HepG2 (cell line): ENCODE measurements around the gene KRTCAP3. TPM values are rescaled to one million over a fixed set of nuclear protein-coding genes. Genes with fewer than 3 reads are reported as not detected.

Experiments
- CAMTA2 ChIP-seq: sonication (generic); formaldehyde crosslinking; IDR thresholded peaks from 2 replicates; pipeline ENCODE4 v1.4.0; 2020; ENCODE audit warnings: mild to moderate bottlenecking, missing genetic modification reagents, borderline replicate concordance
- FOSL2 ChIP-seq: sonication (generic); formaldehyde crosslinking; IDR thresholded peaks from 2 replicates; pipeline ENCODE4 v1.4.0; 2020; ENCODE audit warnings: missing genetic modification reagents
- MAF1 ChIP-seq: sonication (generic); formaldehyde crosslinking; IDR thresholded peaks from 2 replicates; pipeline ENCODE4 v1.5.0; 2020; ENCODE audit warnings: missing genetic modification reagents, borderline replicate concordance
- NFIB ChIP-seq: sonication (generic); formaldehyde crosslinking; IDR thresholded peaks from 2 replicates; pipeline ENCODE4 v1.9.0; 2021; ENCODE audit warnings: missing genetic modification reagents, mild to moderate bottlenecking, borderline replicate concordance
- PHF5A ChIP-seq: IDR thresholded peaks from one replicate; pipeline ENCODE4 v1.6.1; 2018; ENCODE audit warnings: low read depth, missing genetic modification reagents; ENCODE audit not compliant: unreplicated experiment
- POLR2G ChIP-seq: fragments of 200-400 bp; formaldehyde crosslinking; IDR thresholded peaks from 2 replicates; pipeline ENCODE4 v1.6.1; 2018; ENCODE audit warnings: mild to moderate bottlenecking, low read depth, low read length, moderate library complexity
- SP2 ChIP-seq: sonication (generic); formaldehyde crosslinking; IDR thresholded peaks from 2 replicates; pipeline ENCODE4 v1.5.1; 2020; ENCODE audit warnings: mild to moderate bottlenecking, missing genetic modification reagents
- STAT6 ChIP-seq: sonication (generic); formaldehyde crosslinking; IDR thresholded peaks from 2 replicates; pipeline ENCODE4 v1.4.0; 2020; ENCODE audit warnings: missing genetic modification reagents, mild to moderate bottlenecking, borderline replicate concordance
- TAF15 ChIP-seq: fragments of 200-400 bp; formaldehyde crosslinking; IDR thresholded peaks from one replicate; pipeline ENCODE4 v1.6.1; 2018; ENCODE audit warnings: mild to moderate bottlenecking, low read depth, low read length; ENCODE audit not compliant: poor library complexity, severe bottlenecking
- TEAD2 ChIP-seq: sonication (generic); formaldehyde crosslinking; IDR thresholded peaks from 2 replicates; pipeline ENCODE4 v1.9.0; 2021; ENCODE audit warnings: missing genetic modification reagents
- YEATS2 ChIP-seq: sonication (generic); formaldehyde crosslinking; IDR thresholded peaks from 2 replicates; pipeline ENCODE4 v1.4.0; 2020; ENCODE audit warnings: missing genetic modification reagents, borderline replicate concordance
- ZBTB26 ChIP-seq: IDR thresholded peaks from 2 replicates; pipeline ENCODE4 v1.6.1; 2016; ENCODE audit warnings: missing compliant biosample characterization, missing genetic modification reagents, borderline replicate concordance
- ZNF253 ChIP-seq: sonication (generic); formaldehyde crosslinking; IDR thresholded peaks from 2 replicates; pipeline ENCODE4 v1.8.0; 2022; ENCODE audit warnings: mild to moderate bottlenecking, missing genetic modification reagents, borderline replicate concordance
- ZNF260 ChIP-seq: sonication (generic); formaldehyde crosslinking; IDR thresholded peaks from 2 replicates; pipeline ENCODE4 v1.4.0; 2020; ENCODE audit warnings: missing genetic modification reagents, low read depth, mild to moderate bottlenecking, borderline replicate concordance
- ZNF30 ChIP-seq: sonication (generic); formaldehyde crosslinking; IDR thresholded peaks from 2 replicates; pipeline ENCODE4 v1.5.0; 2020; ENCODE audit warnings: mild to moderate bottlenecking, missing genetic modification reagents
- ZNF337 ChIP-seq: sonication (generic); formaldehyde crosslinking; IDR thresholded peaks from 2 replicates; pipeline ENCODE4 v1.5.1; 2020; ENCODE audit warnings: missing genetic modification reagents, low read depth, mild to moderate bottlenecking, borderline replicate concordance
- ZNF552 ChIP-seq: sonication (generic); formaldehyde crosslinking; IDR thresholded peaks from 2 replicates; pipeline ENCODE4 v1.9.0; 2022; ENCODE audit warnings: missing genetic modification reagents, mild to moderate bottlenecking, borderline replicate concordance
- ZNF724P ChIP-seq: sonication (generic); formaldehyde crosslinking; IDR thresholded peaks from 2 replicates; pipeline ENCODE4 v1.8.0; 2022; ENCODE audit warnings: missing genetic modification reagents, borderline replicate concordance
- polyA plus RNA-seq, 8 experiments: library from polyadenylated mRNA; depleted of rRNA in 3 of 8; stranded (reverse) in 7 of 8; unstranded in 1 of 8; fragments of >200 nt; fragmentation: Illumina TruSeq in 4 of 8; extraction: Trizol in 4 of 8; gene quantifications; 2 replicates each; pipeline versions ENCODE4 v1.2.1 to v1.2.3, GENCODE V29; 2011 to 2016; ENCODE audit warnings: low read depth in 4 of 8, missing spikeins in 1 of 8, mixed read lengths in 1 of 8; ENCODE audit not compliant: insufficient read depth in 1 of 8
- total RNA-seq, 5 experiments: library from RNA; depleted of rRNA; stranded (reverse); fragments of >200 nt; fragmentation: Illumina TruSeq; extraction: Trizol; gene quantifications; 2 replicates each; pipeline ENCODE4 v1.2.3, GENCODE V29; 2016; ENCODE audit warnings: low read depth in 1 of 5
- TF ChIP-seq, protein P1 (sequence below): IDR thresholded peaks from 2 replicates; pipeline ENCODE4 v1.6.1; 2016; ENCODE audit warnings: low read depth, borderline replicate concordance
- TF ChIP-seq, protein P2 (sequence below): IDR thresholded peaks from 2 replicates; pipeline ENCODE4 v1.6.1; 2018; ENCODE audit warnings: missing genetic modification reagents
- TF ChIP-seq, protein P3 (sequence below): sonication (generic); formaldehyde crosslinking; IDR thresholded peaks from 2 replicates; pipeline ENCODE4 v1.4.0; 2020; ENCODE audit warnings: mild to moderate bottlenecking, missing genetic modification reagents

The KRTCAP3 gene
- total and polyA plus RNA-seq, 2 of the 13 experiments (the other 11 are each of a cell fraction or from before 2014, with no cell fraction given): 2.1 to 4.5 TPM

GRCh38 chr2:27409321-27410073, 32.7 kb upstream of the KRTCAP3 start, which contains the start of gene PPM1G (continued):
- TF ChIP-seq POLR2G (peak; percentile 99), NFIB (CRISPR knock-in tag) (no peak), MAF1 (CRISPR knock-in tag) (no peak; the same call in 1 of the 2 replicates), YEATS2 (CRISPR knock-in tag) (peak; percentile 94; the same call in 1 of the 2 replicates), ZNF260 (no peak), FOSL2 (CRISPR knock-in tag) (peak; percentile 57), ZNF30 (CRISPR knock-in tag) (no peak; the same call in none of the 2 replicates), TEAD2 (CRISPR knock-in tag) (peak; percentile 90; the same call in 1 of the 2 replicates), ZNF724P (CRISPR knock-in tag) (peak; percentile 90), ZNF253 (CRISPR knock-in tag) (0 out of 2 replicates have a peak, but pooled peaks have one; percentile 32), PHF5A (CRISPR knock-in tag) (peak; percentile 25), ZNF552 (CRISPR knock-in tag) (no peak; the same call in 1 of the 2 replicates), CAMTA2 (no peak; the same call in 1 of the 2 replicates), ZNF337 (CRISPR knock-in tag) (peak; percentile 79; the same call in 1 of the 2 replicates), SP2 (CRISPR knock-in tag) (peak; percentile 84), TAF15 (peak; percentile 83), ZBTB26 (peak; percentile 74; the same call in 1 of the 2 replicates), STAT6 (CRISPR knock-in tag) (no peak)
- TF ChIP-seq, protein P1, sequence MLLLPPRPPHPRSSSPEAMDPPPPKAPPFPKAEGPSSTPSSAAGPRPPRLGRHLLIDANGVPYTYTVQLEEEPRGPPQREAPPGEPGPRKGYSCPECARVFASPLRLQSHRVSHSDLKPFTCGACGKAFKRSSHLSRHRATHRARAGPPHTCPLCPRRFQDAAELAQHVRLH (CRISPR knock-in tag): peak; percentile 70
- TF ChIP-seq, protein P2, sequence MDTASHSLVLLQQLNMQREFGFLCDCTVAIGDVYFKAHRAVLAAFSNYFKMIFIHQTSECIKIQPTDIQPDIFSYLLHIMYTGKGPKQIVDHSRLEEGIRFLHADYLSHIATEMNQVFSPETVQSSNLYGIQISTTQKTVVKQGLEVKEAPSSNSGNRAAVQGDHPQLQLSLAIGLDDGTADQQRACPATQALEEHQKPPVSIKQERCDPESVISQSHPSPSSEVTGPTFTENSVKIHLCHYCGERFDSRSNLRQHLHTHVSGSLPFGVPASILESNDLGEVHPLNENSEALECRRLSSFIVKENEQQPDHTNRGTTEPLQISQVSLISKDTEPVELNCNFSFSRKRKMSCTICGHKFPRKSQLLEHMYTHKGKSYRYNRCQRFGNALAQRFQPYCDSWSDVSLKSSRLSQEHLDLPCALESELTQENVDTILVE (CRISPR knock-in tag): peak; percentile 91; the same call in 1 of the 2 replicates
- TF ChIP-seq, protein P3, sequence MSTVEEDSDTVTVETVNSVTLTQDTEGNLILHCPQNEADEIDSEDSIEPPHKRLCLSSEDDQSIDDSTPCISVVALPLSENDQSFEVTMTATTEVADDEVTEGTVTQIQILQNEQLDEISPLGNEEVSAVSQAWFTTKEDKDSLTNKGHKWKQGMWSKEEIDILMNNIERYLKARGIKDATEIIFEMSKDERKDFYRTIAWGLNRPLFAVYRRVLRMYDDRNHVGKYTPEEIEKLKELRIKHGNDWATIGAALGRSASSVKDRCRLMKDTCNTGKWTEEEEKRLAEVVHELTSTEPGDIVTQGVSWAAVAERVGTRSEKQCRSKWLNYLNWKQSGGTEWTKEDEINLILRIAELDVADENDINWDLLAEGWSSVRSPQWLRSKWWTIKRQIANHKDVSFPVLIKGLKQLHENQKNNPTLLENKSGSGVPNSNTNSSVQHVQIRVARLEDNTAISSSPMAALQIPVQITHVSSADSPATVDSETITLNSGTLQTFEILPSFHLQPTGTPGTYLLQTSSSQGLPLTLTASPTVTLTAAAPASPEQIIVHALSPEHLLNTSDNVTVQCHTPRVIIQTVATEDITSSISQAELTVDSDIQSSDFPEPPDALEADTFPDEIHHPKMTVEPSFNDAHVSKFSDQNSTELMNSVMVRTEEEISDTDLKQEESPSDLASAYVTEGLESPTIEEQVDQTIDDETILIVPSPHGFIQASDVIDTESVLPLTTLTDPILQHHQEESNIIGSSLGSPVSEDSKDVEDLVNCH: no peak
